Nephron (organoid): Measurements from ENCODE around the gene NCOA5.

ENCODE experiments used
- H3K27ac Mint-ChIP-seq, 3 experiments: 2 replicates each; pipeline ENCODE4 v1.8.0; 2020; ENCODE audit warnings: mixed read lengths in 3 of 3, mild to moderate bottlenecking in 2 of 3, moderate library complexity in 1 of 3
- H3K27me3 Mint-ChIP-seq: 2 replicates; pipeline ENCODE4 v1.8.0; 2021; ENCODE audit warnings: low read depth, mild to moderate bottlenecking, moderate library complexity, mixed read lengths
- H3K36me3 Mint-ChIP-seq: 2 replicates; pipeline ENCODE4 v1.8.0; 2020; ENCODE audit warnings: low read depth, mixed read lengths
- H3K4me1 Mint-ChIP-seq: 2 replicates; pipeline ENCODE4 v1.8.0; 2020; ENCODE audit warnings: mixed read lengths
- H3K4me3 Mint-ChIP-seq, 3 experiments: 2 replicates each; pipeline ENCODE4 v1.8.0; 2020; ENCODE audit warnings: mild to moderate bottlenecking in 3 of 3, mixed read lengths in 3 of 3, moderate library complexity in 2 of 3
- H3K9me3 Mint-ChIP-seq: 2 replicates; pipeline ENCODE4 v1.8.0; 2020; ENCODE audit warnings: mixed read lengths
- CTCF ChIP-seq, 3 experiments: fragments of 200-600 bp; sonication (generic); IDR thresholded peaks; one replicate each; pipeline ENCODE4 v1.5.0; 2021; ENCODE audit warnings: antibody characterized with exemption in 3 of 3; ENCODE audit not compliant: unreplicated experiment in 3 of 3

Gene NCOA5

GRCh38 chr20:46021361-46022359 is 68.1 kb downstream of the NCOA5 start:
- Mint-ChIP-seq H3K27ac (no peak overlapping the region), H3K36me3 (no peaks in the 10 kb centered on the region), H3K4me3 (peak overlapping the region; percentile 79 to 85 (median 82)), H3K9me3 (no peaks in the 10 kb centered on the region), H3K27me3 (peaks cover 69% of the 10 kb centered on the region), H3K4me1 (peaks cover 7% of the 10 kb centered on the region)
- no peak for TF ChIP-seq CTCF (IDR thresholded peaks at IDR 0.05; ENCODE audit: unreplicated experiment in 3 of 3)

GRCh38 chr20:46020555-46020954 is 69.2 kb downstream of the NCOA5 start:
- H3K4me1 Mint-ChIP-seq: peaks cover 7% of the 10 kb centered on the region
- no peak for TF ChIP-seq CTCF (IDR thresholded peaks at IDR 0.05; ENCODE audit: unreplicated experiment in 3 of 3)
- H3K9me3 Mint-ChIP-seq: no peaks in the 10 kb centered on the region
- no peaks in the 10 kb centered on the region for H3K36me3 Mint-ChIP-seq
- no peak overlapping the region for H3K27ac Mint-ChIP-seq
- H3K27me3 Mint-ChIP-seq: peaks cover 60% of the 10 kb centered on the region
- H3K4me3 Mint-ChIP-seq: peak overlapping the region; percentile 41 to 82 (median 54)

- no peak for TF ChIP-seq CTCF (IDR thresholded peaks at IDR 0.05; ENCODE audit: unreplicated experiment in 3 of 3)
- H3K36me3 Mint-ChIP-seq: no peaks in the 10 kb centered on the region
- no peak overlapping the region for H3K4me3 Mint-ChIP-seq
Observed at GRCh38 chr20:46018611-46019010, 71.2 kb downstream of the NCOA5 start.

GRCh38 chr20:46018112-46018511 is 71.7 kb downstream of the NCOA5 start:
- Mint-ChIP-seq H3K9me3 (no peaks in the 10 kb centered on the region), H3K36me3 (no peaks in the 10 kb centered on the region), H3K27me3 (peaks cover 56% of the 10 kb centered on the region), H3K27ac (no peak overlapping the region), H3K4me3 (no peak overlapping the region), H3K4me1 (peaks cover 17% of the 10 kb centered on the region)
- no peak for TF ChIP-seq CTCF (IDR thresholded peaks at IDR 0.05; ENCODE audit: unreplicated experiment in 3 of 3)

More at GRCh38 chr20:46018611-46019010, 71.2 kb downstream of the NCOA5 start:
- Mint-ChIP-seq H3K27ac (no peak overlapping the region), H3K4me1 (peaks cover 17% of the 10 kb centered on the region), H3K9me3 (no peaks in the 10 kb centered on the region), H3K27me3 (peaks cover 57% of the 10 kb centered on the region)

GRCh38 chr20:46017272-46017671 is 72.5 kb downstream of the NCOA5 start:
- Mint-ChIP-seq H3K9me3 (no peaks in the 10 kb centered on the region), H3K4me1 (peaks cover 21% of the 10 kb centered on the region), H3K27me3 (peaks cover 56% of the 10 kb centered on the region), H3K4me3 (no peak overlapping the region), H3K36me3 (no peaks in the 10 kb centered on the region), H3K27ac (no peak overlapping the region)
- TF ChIP-seq CTCF (IDR thresholded peaks at IDR 0.05; ENCODE audit: unreplicated experiment in 3 of 3): no peak
